ENCODE measurements around the gene CALD1.

The CALD1 gene

GRCh38 chr7:134927723-134928122, 148.3 kb downstream of the CALD1 start:
- Histone ChIP-seq H3K4me3 (ENCODE audit: low read depth in 1 of 2, low read length in 2 of 2) (no peak overlapping the region), H3K27ac (ENCODE audit: low read depth, low read length) (no peak overlapping the region), H3K27me3 (ENCODE audit: control insufficient read depth in 1 of 2, insufficient read depth in 2 of 2, low read length in 2 of 2) (no peaks in the 10 kb centered on the region), H3K9me3 (ENCODE audit: control insufficient read depth in 1 of 2, low read length in 2 of 2) (no peaks in the 10 kb centered on the region), H3K36me3 (ENCODE audit: control insufficient read depth in 1 of 2, insufficient read depth in 2 of 2, low read length in 2 of 2) (no peaks in the 10 kb centered on the region), H3K9ac (ENCODE audit: low read depth in 1 of 2, low read length in 2 of 2) (no peak overlapping the region), H3K4me1 (ENCODE audit: control insufficient read depth in 1 of 2, insufficient read depth in 2 of 2, low read length in 2 of 2) (no peaks in the 10 kb centered on the region)

GRCh38 chr7:134928554-134928953, 149.1 kb downstream of the CALD1 start:
- Histone ChIP-seq H3K36me3 (ENCODE audit: control insufficient read depth in 1 of 2, insufficient read depth in 2 of 2, low read length in 2 of 2) (no peaks in the 10 kb centered on the region), H3K9me3 (ENCODE audit: control insufficient read depth in 1 of 2, low read length in 2 of 2) (no peaks in the 10 kb centered on the region), H3K27me3 (ENCODE audit: control insufficient read depth in 1 of 2, insufficient read depth in 2 of 2, low read length in 2 of 2) (no peaks in the 10 kb centered on the region), H3K4me3 (ENCODE audit: low read depth in 1 of 2, low read length in 2 of 2) (no peak overlapping the region), H3K9ac (ENCODE audit: low read depth in 1 of 2, low read length in 2 of 2) (no peak overlapping the region), H3K4me1 (ENCODE audit: control insufficient read depth in 1 of 2, insufficient read depth in 2 of 2, low read length in 2 of 2) (no peaks in the 10 kb centered on the region), H3K27ac (ENCODE audit: low read depth, low read length) (no peak overlapping the region)

- no peaks in the 10 kb centered on the region for H3K27me3 ChIP-seq (ENCODE audit: control insufficient read depth in 1 of 2, insufficient read depth in 2 of 2, low read length in 2 of 2)
- H3K9ac ChIP-seq (ENCODE audit: low read depth in 1 of 2, low read length in 2 of 2) = no peak overlapping the region
- H3K36me3 ChIP-seq (ENCODE audit: control insufficient read depth in 1 of 2, insufficient read depth in 2 of 2, low read length in 2 of 2) = no peaks in the 10 kb centered on the region
- no peak overlapping the region for H3K4me3 ChIP-seq (ENCODE audit: low read depth in 1 of 2, low read length in 2 of 2)
- H3K27ac ChIP-seq (ENCODE audit: low read depth, low read length) = no peak overlapping the region
- no peaks in the 10 kb centered on the region for H3K9me3 ChIP-seq (ENCODE audit: control insufficient read depth in 1 of 2, low read length in 2 of 2)
- H3K4me1 ChIP-seq (ENCODE audit: control insufficient read depth in 1 of 2, insufficient read depth in 2 of 2, low read length in 2 of 2) = no peaks in the 10 kb centered on the region
Observed at GRCh38 chr7:134931487-134931886, 152.1 kb downstream of the CALD1 start.

- H3K9ac ChIP-seq (ENCODE audit: low read depth in 1 of 2, low read length in 2 of 2) = no peak overlapping the region
- peak overlapping the region in 1 of 2 donors; percentile 7 for H3K4me3 ChIP-seq (ENCODE audit: low read depth in 1 of 2, low read length in 2 of 2)
- no peaks in the 10 kb centered on the region for H3K4me1 ChIP-seq (ENCODE audit: control insufficient read depth in 1 of 2, insufficient read depth in 2 of 2, low read length in 2 of 2)
- H3K9me3 ChIP-seq (ENCODE audit: control insufficient read depth in 1 of 2, low read length in 2 of 2) = no peaks in the 10 kb centered on the region
- H3K27ac ChIP-seq (ENCODE audit: low read depth, low read length) = no peak overlapping the region
- H3K36me3 ChIP-seq (ENCODE audit: control insufficient read depth in 1 of 2, insufficient read depth in 2 of 2, low read length in 2 of 2) = no peaks in the 10 kb centered on the region
- H3K27me3 ChIP-seq (ENCODE audit: control insufficient read depth in 1 of 2, insufficient read depth in 2 of 2, low read length in 2 of 2) = no peaks in the 10 kb centered on the region
Observed at GRCh38 chr7:134932707-134933370, 153.4 kb downstream of the CALD1 start.

- Histone ChIP-seq H3K36me3 (ENCODE audit: control insufficient read depth in 1 of 2, insufficient read depth in 2 of 2, low read length in 2 of 2) (no peaks in the 10 kb centered on the region), H3K4me3 (ENCODE audit: low read depth in 1 of 2, low read length in 2 of 2) (no peak overlapping the region), H3K27ac (ENCODE audit: low read depth, low read length) (no peak overlapping the region), H3K27me3 (ENCODE audit: control insufficient read depth in 1 of 2, insufficient read depth in 2 of 2, low read length in 2 of 2) (no peaks in the 10 kb centered on the region), H3K9ac (ENCODE audit: low read depth in 1 of 2, low read length in 2 of 2) (no peak overlapping the region), H3K4me1 (ENCODE audit: control insufficient read depth in 1 of 2, insufficient read depth in 2 of 2, low read length in 2 of 2) (no peaks in the 10 kb centered on the region), H3K9me3 (ENCODE audit: control insufficient read depth in 1 of 2, low read length in 2 of 2) (no peaks in the 10 kb centered on the region)
Observed at GRCh38 chr7:134933460-134934068, 154.1 kb downstream of the CALD1 start.

- Histone ChIP-seq H3K9ac (ENCODE audit: low read depth in 1 of 2, low read length in 2 of 2) (no peak overlapping the region), H3K4me1 (ENCODE audit: control insufficient read depth in 1 of 2, insufficient read depth in 2 of 2, low read length in 2 of 2) (no peaks in the 10 kb centered on the region), H3K27ac (ENCODE audit: low read depth, low read length) (no peak overlapping the region), H3K27me3 (ENCODE audit: control insufficient read depth in 1 of 2, insufficient read depth in 2 of 2, low read length in 2 of 2) (no peaks in the 10 kb centered on the region), H3K9me3 (ENCODE audit: control insufficient read depth in 1 of 2, low read length in 2 of 2) (no peaks in the 10 kb centered on the region), H3K4me3 (ENCODE audit: low read depth in 1 of 2, low read length in 2 of 2) (no peak overlapping the region), H3K36me3 (ENCODE audit: control insufficient read depth in 1 of 2, insufficient read depth in 2 of 2, low read length in 2 of 2) (no peaks in the 10 kb centered on the region)
Observed at GRCh38 chr7:134935701-134936100, 156.3 kb downstream of the CALD1 start.

- no peak overlapping the region for H3K27ac ChIP-seq (ENCODE audit: low read depth, low read length)
- H3K4me1 ChIP-seq (ENCODE audit: control insufficient read depth in 1 of 2, insufficient read depth in 2 of 2, low read length in 2 of 2) = peaks cover 0 to 6% of the 10 kb centered on the region in 2 donors
- H3K27me3 ChIP-seq (ENCODE audit: control insufficient read depth in 1 of 2, insufficient read depth in 2 of 2, low read length in 2 of 2) = no peaks in the 10 kb centered on the region
- no peaks in the 10 kb centered on the region for H3K36me3 ChIP-seq (ENCODE audit: control insufficient read depth in 1 of 2, insufficient read depth in 2 of 2, low read length in 2 of 2)
- no peak overlapping the region for H3K9ac ChIP-seq (ENCODE audit: low read depth in 1 of 2, low read length in 2 of 2)
- H3K9me3 ChIP-seq (ENCODE audit: control insufficient read depth in 1 of 2, low read length in 2 of 2) = no peaks in the 10 kb centered on the region
- no peak overlapping the region for H3K4me3 ChIP-seq (ENCODE audit: low read depth in 1 of 2, low read length in 2 of 2)
Observed at GRCh38 chr7:134936893-134937510, 157.6 kb downstream of the CALD1 start.

- no peaks in the 10 kb centered on the region for H3K9me3 ChIP-seq (ENCODE audit: control insufficient read depth in 1 of 2, low read length in 2 of 2)
- H3K27me3 ChIP-seq (ENCODE audit: control insufficient read depth in 1 of 2, insufficient read depth in 2 of 2, low read length in 2 of 2) = no peaks in the 10 kb centered on the region
- no peaks in the 10 kb centered on the region for H3K36me3 ChIP-seq (ENCODE audit: control insufficient read depth in 1 of 2, insufficient read depth in 2 of 2, low read length in 2 of 2)
- H3K4me1 ChIP-seq (ENCODE audit: control insufficient read depth in 1 of 2, insufficient read depth in 2 of 2, low read length in 2 of 2) = peaks cover 0 to 9% of the 10 kb centered on the region in 2 donors
- H3K9ac ChIP-seq (ENCODE audit: low read depth in 1 of 2, low read length in 2 of 2) = no peak overlapping the region
- no peak overlapping the region for H3K27ac ChIP-seq (ENCODE audit: low read depth, low read length)
- no peak overlapping the region for H3K4me3 ChIP-seq (ENCODE audit: low read depth in 1 of 2, low read length in 2 of 2)
Observed at GRCh38 chr7:134938141-134938540, 158.7 kb downstream of the CALD1 start.

GRCh38 chr7:134939136-134939535, 159.7 kb downstream of the CALD1 start:
- Histone ChIP-seq H3K27ac (ENCODE audit: low read depth, low read length) (no peak overlapping the region), H3K27me3 (ENCODE audit: control insufficient read depth in 1 of 2, insufficient read depth in 2 of 2, low read length in 2 of 2) (no peaks in the 10 kb centered on the region), H3K4me1 (ENCODE audit: control insufficient read depth in 1 of 2, insufficient read depth in 2 of 2, low read length in 2 of 2) (peaks cover 0 to 9% of the 10 kb centered on the region in 2 donors), H3K36me3 (ENCODE audit: control insufficient read depth in 1 of 2, insufficient read depth in 2 of 2, low read length in 2 of 2) (no peaks in the 10 kb centered on the region), H3K4me3 (ENCODE audit: low read depth in 1 of 2, low read length in 2 of 2) (no peak overlapping the region), H3K9ac (ENCODE audit: low read depth in 1 of 2, low read length in 2 of 2) (no peak overlapping the region), H3K9me3 (ENCODE audit: control insufficient read depth in 1 of 2, low read length in 2 of 2) (no peaks in the 10 kb centered on the region)

- no peak overlapping the region for H3K27ac ChIP-seq (ENCODE audit: low read depth, low read length)
- H3K9ac ChIP-seq (ENCODE audit: low read depth in 1 of 2, low read length in 2 of 2) = no peak overlapping the region
- no peaks in the 10 kb centered on the region for H3K27me3 ChIP-seq (ENCODE audit: control insufficient read depth in 1 of 2, insufficient read depth in 2 of 2, low read length in 2 of 2)
- no peak overlapping the region for H3K4me3 ChIP-seq (ENCODE audit: low read depth in 1 of 2, low read length in 2 of 2)
- H3K36me3 ChIP-seq (ENCODE audit: control insufficient read depth in 1 of 2, insufficient read depth in 2 of 2, low read length in 2 of 2) = no peaks in the 10 kb centered on the region
- peaks cover 8 to 17% of the 10 kb centered on the region in 2 donors for H3K4me1 ChIP-seq (ENCODE audit: control insufficient read depth in 1 of 2, insufficient read depth in 2 of 2, low read length in 2 of 2)
- no peaks in the 10 kb centered on the region for H3K9me3 ChIP-seq (ENCODE audit: control insufficient read depth in 1 of 2, low read length in 2 of 2)
Observed at GRCh38 chr7:134940729-134941128, 161.3 kb downstream of the CALD1 start.

All from duodenal mucosa (tissue), 2 donors.